KMS-11 (cell line): ENCODE results near the gene GP1BB.

Source experiments
- H2AFZ ChIP-seq: fragments of 200-600 bp; sonication (generic); 2 replicates; pipeline ENCODE4 v1.6.1; 2016; ENCODE audit warnings: antibody characterized with exemption, mixed run types, low read depth
- H3K27ac ChIP-seq: fragments of 200-600 bp; sonication (generic); 2 replicates; pipeline ENCODE4 v1.6.1; 2016; ENCODE audit warnings: mild to moderate bottlenecking, mixed run types
- H3K27me3 ChIP-seq: fragments of 200-600 bp; sonication (generic); 2 replicates; pipeline ENCODE4 v1.6.1; 2017; ENCODE audit warnings: mild to moderate bottlenecking, low read depth, mixed run types, moderate library complexity; ENCODE audit not compliant: insufficient read depth
- H3K36me3 ChIP-seq: fragments of 200-600 bp; sonication (generic); 2 replicates; pipeline ENCODE4 v1.6.1; 2017; ENCODE audit warnings: mild to moderate bottlenecking, mixed run types; ENCODE audit not compliant: insufficient read depth
- H3K4me1 ChIP-seq: fragments of 200-600 bp; sonication (generic); 2 replicates; pipeline ENCODE4 v1.6.1; 2016; ENCODE audit warnings: mild to moderate bottlenecking, low read depth, mixed run types; ENCODE audit not compliant: poor library complexity, severe bottlenecking
- H3K4me2 ChIP-seq: fragments of 200-600 bp; sonication (generic); 2 replicates; pipeline ENCODE4 v1.7.0; 2016; ENCODE audit warnings: mild to moderate bottlenecking, mixed run types
- H3K4me3 ChIP-seq: fragments of 200-600 bp; sonication (generic); IDR thresholded peaks from 2 replicates; pipeline ENCODE4 v1.6.1; 2017; ENCODE audit warnings: low read depth, low read length, mixed read lengths; ENCODE audit not compliant: insufficient read depth
- H3K79me2 ChIP-seq: fragments of 200-600 bp; sonication (generic); 2 replicates; pipeline ENCODE4 v1.6.1; 2016; ENCODE audit warnings: low read depth, mixed run types; ENCODE audit not compliant: insufficient read depth
- H3K9ac ChIP-seq: fragments of 200-600 bp; sonication (generic); 2 replicates; pipeline ENCODE4 v1.6.1; 2016; ENCODE audit warnings: mild to moderate bottlenecking, mixed run types
- H4K20me1 ChIP-seq: fragments of 200-600 bp; sonication (generic); 2 replicates; pipeline ENCODE4 v1.6.1; 2016; ENCODE audit warnings: mild to moderate bottlenecking, mixed run types; ENCODE audit not compliant: insufficient read depth
- CTCF ChIP-seq: fragments of 200-600 bp; sonication (generic); conservative IDR thresholded peaks from 2 replicates; pipeline ENCODE4 v1.6.1; 2017; ENCODE audit warnings: low read depth, mild to moderate bottlenecking, antibody characterized with exemption, low read length, moderate library complexity, mixed read lengths

GP1BB gene

DNA sequence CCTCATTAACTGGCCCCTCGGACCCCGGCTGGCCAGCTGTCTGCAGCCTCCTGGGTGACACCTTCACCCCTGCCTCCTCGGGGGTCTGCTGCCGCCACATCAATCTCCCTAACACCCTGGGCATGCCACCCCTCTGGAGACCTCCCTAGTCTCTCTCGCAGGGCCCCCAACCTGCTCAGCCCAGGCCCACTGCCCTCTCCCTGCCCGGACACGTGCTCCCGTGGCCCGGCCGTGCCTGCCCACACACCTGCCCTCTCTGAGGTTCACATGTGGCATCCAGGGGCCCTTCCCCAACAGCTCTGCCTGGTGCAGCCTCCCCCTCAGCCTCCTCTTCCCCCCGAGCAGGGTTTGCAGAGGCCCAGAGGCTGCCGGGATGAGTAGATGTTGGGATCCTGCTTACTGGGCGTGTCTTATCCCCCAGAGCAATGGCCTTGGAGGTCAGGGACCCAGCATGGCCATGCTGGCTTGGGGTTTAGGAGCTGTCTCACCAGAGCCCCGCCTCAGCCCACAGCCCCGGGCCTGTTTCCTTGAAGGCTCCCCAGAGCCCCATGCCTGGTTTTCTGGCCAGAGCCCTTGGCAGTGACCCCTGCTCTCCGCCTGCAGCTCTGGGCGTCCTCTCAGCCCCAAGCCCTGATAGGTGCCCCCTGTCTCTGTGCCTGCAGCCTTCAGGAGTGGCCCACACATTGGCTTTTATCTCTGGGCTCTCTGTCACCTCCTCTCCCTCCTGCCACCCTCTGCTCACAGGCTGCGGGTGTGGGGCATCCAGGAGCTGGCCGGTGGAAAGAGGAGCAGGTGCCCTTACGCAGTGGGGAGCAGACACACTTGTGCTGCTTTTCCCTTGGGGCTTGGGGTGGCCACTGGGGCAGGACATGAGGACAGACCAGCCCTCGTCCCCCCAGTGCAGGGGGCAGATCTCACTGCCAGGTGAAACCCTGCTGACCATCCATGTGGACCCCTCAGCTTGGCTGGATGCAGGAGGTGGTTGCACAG, 34.7 kb upstream of the GP1BB start:
- Histone ChIP-seq H4K20me1 (no peaks in the 10 kb centered on the region), H3K27me3 (no peaks in the 10 kb centered on the region; the same call in 1 of the 2 replicates)
- no peak for TF ChIP-seq CTCF

GRCh38 chr22:19689408-19689807, 33.9 kb upstream of the GP1BB start:
- Histone ChIP-seq H4K20me1 (no peaks in the 10 kb centered on the region), H3K9ac (no peak overlapping the region), H3K4me2 (no peak overlapping the region), H3K4me1 (no peaks in the 10 kb centered on the region), H3K79me2 (no peaks in the 10 kb centered on the region), H3K27me3 (no peaks in the 10 kb centered on the region; the same call in 1 of the 2 replicates), H2AFZ (no peak overlapping the region), H3K27ac (no peak overlapping the region), H3K36me3 (no peaks in the 10 kb centered on the region), H3K4me3 (no peak overlapping the region)
- no peak for TF ChIP-seq CTCF

More for the DNA sequence above, 34.7 kb upstream of the GP1BB start:
- Histone ChIP-seq H3K79me2 (no peaks in the 10 kb centered on the region), H3K36me3 (no peaks in the 10 kb centered on the region), H3K9ac (no peak overlapping the region), H3K4me3 (no peak overlapping the region), H2AFZ (no peak overlapping the region), H3K27ac (no peak overlapping the region), H3K4me1 (no peaks in the 10 kb centered on the region), H3K4me2 (no peak overlapping the region)

DNA sequence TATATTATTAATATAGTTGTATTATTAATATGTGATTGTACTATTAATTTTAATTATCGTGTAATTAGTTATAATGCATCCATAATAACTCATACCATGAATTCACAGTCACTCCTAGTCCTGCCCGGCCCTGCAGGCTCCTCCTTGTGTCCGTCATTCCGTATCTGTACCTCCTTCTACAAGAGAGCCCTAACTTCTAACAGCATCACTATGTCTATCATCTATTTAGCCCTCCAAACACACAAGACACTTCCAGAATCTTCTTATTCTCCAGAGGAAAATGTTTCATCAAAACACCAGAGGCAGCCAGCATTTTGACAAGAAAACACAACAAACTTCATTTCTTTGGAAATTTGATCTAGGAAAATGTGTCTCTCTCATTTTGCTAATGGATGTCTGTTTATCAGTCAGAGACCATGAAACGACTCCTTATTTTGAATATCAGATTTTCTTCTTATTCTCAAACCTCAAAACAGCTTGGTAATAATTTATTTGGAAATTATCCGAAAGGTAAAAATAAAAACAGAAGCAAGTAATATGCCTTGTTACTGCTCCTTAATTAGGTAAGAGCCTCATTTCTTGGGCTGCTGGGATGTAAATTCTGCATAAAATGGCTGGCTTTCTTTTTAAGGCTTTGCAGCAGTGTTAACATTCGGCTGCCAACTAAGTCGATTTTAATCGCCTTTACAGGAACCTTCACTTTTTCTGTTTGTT, 32.2 kb upstream of the GP1BB start:
- no peak for TF ChIP-seq CTCF
- H3K36me3 ChIP-seq: no peaks in the 10 kb centered on the region
- no peaks in the 10 kb centered on the region for H4K20me1 ChIP-seq
- no peak overlapping the region for H2AFZ ChIP-seq
- H3K27ac ChIP-seq: no peak overlapping the region
- H3K27me3 ChIP-seq: no peaks in the 10 kb centered on the region; the same call in 1 of the 2 replicates
- H3K4me3 ChIP-seq: no peak overlapping the region
- no peaks in the 10 kb centered on the region for H3K79me2 ChIP-seq
- no peaks in the 10 kb centered on the region for H3K4me1 ChIP-seq
- H3K9ac ChIP-seq: no peak overlapping the region
- H3K4me2 ChIP-seq: no peak overlapping the region

DNA sequence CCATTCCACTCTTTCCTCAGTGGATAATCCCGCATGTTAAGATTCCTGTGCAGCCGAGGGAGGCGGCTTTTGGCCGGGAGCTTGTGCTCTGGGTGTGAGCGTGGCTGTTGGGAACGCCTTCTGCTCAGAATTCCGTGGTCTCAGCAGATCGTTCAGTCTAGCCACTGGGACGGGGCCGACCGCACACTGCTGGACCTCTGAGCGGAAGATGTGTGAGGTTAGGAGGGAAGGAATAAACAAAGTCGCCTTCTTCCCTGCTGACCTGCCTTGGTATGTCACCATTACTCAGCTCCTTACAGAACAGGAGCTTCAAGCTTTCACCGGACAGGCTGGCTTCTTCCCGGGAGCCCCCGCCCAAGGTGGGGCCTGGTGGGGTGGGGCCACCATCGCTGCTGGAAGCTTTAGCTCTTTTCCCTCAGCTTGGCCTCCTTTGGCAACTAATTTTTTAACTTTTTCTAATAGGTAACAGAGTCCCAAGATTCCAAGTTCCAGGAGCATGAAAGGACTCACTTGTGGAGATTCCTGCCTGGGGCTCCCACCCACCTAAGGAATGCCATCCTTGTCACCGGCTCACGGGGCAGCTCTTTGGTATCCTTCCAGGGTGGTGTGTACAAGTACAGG, 31.5 kb upstream of the GP1BB start:
- Histone ChIP-seq H4K20me1 (no peaks in the 10 kb centered on the region), H3K27ac (no peak overlapping the region), H3K9ac (no peak overlapping the region), H3K79me2 (no peaks in the 10 kb centered on the region), H3K27me3 (no peaks in the 10 kb centered on the region; the same call in 1 of the 2 replicates), H3K4me2 (no peak overlapping the region), H2AFZ (no peak overlapping the region), H3K36me3 (no peaks in the 10 kb centered on the region), H3K4me1 (no peaks in the 10 kb centered on the region), H3K4me3 (no peak overlapping the region)
- no peak for TF ChIP-seq CTCF
